Measurements from ENCODE around the gene ATP2C1. TPM values are rescaled to one million over a fixed set of nuclear protein-coding genes. Genes with fewer than 3 reads are reported as not detected.
"Not testable (repeated sequence)": the region's sequence is repeated elsewhere in the genome, so short reads cannot be mapped to it uniquely, and the experiment has no call there.

ATP2C1 gene
- total RNA-seq (2014; rRNA removed; shearing (Covaris generic)), result 68.9 and 112 TPM in 2 replicates

- peak; percentile 90 for DNase-seq (ENCODE audit: low spot score)
These were observed at the start of gene ATP2C1 for GRCh38 chr3:130893376-130894129. Gene ATP2C1 (plus strand): TSS chr3:130894084. CDS start chr3:130894770, 686 bp downstream.

GRCh38 chr3:130844462-130844861 lies 49.4 kb upstream of the ATP2C1 start:
- no peak for DNase-seq (ENCODE audit: low spot score)

- DNase-seq (ENCODE audit: low spot score), result no peak
These were observed 47.7 kb upstream of the ATP2C1 start for GRCh38 chr3:130846181-130846580.

DNA sequence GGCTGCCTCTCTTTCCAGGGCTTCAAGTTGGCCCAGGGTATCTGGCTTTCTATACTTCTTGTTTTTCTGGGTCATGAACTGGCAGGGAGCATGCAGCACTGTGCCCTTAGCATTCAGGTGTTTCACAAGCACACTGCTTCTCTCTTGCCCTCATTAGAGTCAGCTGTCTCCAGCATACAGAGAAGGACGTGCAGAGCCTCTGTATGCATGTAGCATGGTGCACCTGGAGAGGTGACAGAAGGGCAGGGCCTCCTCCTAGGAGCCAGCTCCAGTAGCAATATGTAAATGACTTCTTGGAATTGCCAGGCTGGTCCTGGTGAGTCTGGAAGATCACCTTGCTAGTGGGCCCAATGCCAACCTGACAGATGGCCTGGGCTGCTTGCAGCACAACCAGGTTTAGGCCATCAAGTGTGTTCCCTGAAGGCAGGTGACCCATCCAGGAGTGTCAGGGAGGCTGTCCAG lies 44.8 kb upstream of the ATP2C1 start:
- peak; percentile 13 for DNase-seq (ENCODE audit: low spot score)

GRCh38 chr3:130850044-130850797 lies 43.7 kb upstream of the ATP2C1 start:
- peak; percentile 92 for DNase-seq (ENCODE audit: low spot score)

- peak; percentile 23 for DNase-seq (ENCODE audit: low spot score)
These were observed 43.0 kb upstream of the ATP2C1 start for GRCh38 chr3:130850843-130851242.

DNA sequence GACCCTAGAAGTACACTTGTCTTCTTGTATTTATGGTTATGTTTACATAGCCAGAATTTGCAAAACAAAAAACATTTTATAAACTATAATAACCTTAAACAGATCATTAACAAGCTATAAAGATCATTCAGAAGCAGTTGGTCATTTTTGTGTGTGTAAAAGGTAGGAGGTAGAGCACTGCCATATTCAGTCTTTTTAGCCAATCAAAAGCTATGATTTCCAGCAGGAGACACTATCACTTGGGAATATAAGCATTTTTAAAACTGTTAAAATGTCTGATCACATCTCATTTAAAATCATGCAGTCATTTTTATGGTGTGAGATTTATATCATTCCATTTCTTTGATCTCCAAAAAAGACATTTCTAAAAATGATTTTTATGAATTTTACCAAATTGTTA lies 42.6 kb upstream of the ATP2C1 start:
- DNase-seq (ENCODE audit: low spot score), result no peak

DNA sequence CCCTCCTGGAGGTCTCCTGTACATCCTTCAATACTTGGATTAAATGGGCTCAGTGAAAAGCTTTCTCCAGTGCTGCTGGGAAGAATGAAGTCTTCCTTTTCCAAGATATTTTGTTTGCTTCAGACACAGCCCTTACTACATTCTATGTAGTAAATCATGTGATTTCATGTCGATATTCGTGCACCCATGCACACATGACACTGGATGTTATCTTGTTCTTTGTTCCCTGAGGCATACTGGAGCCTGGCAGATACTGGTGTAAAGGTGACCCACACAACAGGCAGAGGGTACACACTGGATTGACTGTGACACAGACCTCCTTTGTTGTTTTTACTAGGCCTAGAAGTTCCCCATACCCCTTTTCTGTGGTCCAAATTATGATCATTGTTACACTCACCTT lies 40.3 kb upstream of the ATP2C1 start:
- no peak for DNase-seq (ENCODE audit: low spot score)

- no peak for DNase-seq (ENCODE audit: low spot score)
These were observed 39.5 kb upstream of the ATP2C1 start for GRCh38 chr3:130854208-130854864.

GRCh38 chr3:130857336-130858026 lies 36.4 kb upstream of the ATP2C1 start:
- no peak for DNase-seq (ENCODE audit: low spot score)

DNA sequence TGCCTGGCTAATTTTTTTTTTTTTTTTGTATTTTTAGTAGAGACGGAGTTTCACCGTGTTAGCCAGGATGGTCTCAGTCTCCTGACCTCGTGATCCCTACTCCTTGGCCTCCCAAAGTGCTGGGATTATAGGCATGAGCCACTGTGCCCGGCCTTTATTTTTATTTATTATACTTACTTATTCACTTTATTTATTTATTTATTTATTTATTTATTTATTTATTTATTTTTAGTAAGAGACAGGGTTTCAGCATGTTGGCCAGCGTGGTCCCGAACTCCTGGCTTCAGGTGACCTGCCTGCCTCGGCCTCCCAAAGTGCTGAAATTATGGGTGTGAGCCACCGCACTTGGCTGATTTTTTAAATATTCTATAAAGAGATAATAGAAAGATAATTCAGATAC lies 31.8 kb upstream of the ATP2C1 start:
- DNase-seq (ENCODE audit: low spot score), result not testable (repeated sequence)

GRCh38 chr3:130865489-130865888 lies 28.4 kb upstream of the ATP2C1 start:
- no peak for DNase-seq (ENCODE audit: low spot score)

- no peak for DNase-seq (ENCODE audit: low spot score)
These were observed 27.6 kb upstream of the ATP2C1 start for GRCh38 chr3:130866327-130866726.

DNA sequence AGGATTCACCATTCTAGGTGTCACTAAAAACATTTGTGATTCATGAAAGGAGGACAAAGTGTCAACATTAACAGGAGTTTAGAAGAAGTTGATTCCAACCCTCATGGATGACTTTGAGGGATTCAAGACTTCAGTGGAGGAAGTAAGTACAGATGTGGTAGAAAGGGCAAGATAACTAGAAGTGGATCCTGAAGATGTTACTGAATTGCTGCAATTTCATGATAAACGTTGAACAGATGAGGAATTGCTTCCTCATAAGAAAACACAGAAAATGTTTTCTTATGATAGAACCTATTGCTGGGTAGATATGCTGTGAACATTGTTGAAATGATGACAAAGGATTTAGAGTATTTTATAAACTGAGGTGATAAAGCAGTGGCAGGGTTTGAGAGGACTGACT lies 23.5 kb upstream of the ATP2C1 start:
- DNase-seq (ENCODE audit: low spot score), result no peak

DNA sequence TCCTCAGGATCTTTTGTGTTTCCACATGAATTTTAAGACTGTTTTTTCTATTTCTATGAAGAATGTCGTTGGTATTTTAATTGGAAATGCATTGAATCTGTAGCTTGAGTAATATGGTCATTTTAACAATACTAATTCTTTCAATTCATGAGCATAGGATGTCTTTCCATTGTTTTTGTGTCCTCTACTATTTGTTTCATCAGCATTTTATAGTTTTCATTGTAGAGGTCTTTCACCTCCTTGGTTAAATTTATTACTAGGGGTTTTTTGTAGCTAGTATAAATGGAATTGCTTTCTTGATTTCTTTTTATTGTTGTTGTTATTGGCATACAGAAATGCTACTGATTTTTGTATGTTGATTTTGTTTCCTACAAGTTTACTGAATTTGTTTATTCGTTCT lies 17.3 kb upstream of the ATP2C1 start:
- no peak for DNase-seq (ENCODE audit: low spot score)

GRCh38 chr3:130878464-130878863 lies 15.4 kb upstream of the ATP2C1 start:
- no peak for DNase-seq (ENCODE audit: low spot score)

- DNase-seq (ENCODE audit: low spot score), result no peak
These were observed 4.4 kb upstream of the ATP2C1 start for GRCh38 chr3:130889416-130889946.

DNA sequence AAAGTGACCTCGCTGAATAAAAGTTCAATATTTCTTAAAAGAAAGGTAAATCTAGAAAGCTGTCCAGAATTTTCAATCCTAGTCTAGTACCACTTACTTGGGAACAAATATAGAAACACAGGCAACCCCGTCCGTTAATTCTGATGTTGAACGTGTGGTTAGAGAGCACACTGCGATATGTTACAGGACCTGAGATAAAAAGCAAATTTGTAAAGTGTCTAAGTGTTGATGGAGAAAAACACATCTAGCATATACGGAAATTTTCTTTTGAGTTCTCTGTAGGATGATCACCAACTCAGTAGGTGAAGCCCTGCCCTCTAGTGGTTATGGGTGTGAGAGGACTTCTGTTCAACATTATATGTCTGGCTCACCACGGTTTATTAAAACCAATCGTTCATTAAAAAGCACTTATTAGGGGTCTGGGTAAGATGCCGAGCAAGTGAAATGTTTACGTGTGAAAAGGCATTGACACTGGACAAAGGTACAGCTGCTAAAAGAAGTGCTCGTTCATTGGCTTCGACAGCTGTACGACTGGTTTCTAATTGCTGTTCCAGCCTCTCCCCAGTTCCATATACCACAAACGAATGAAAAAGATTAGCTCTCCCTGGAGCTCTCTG lies 1.0 kb upstream of the ATP2C1 start:
- peak; percentile 86 for DNase-seq (ENCODE audit: low spot score)

- peak; percentile 19 for DNase-seq (ENCODE audit: low spot score)
These were observed 474 bp downstream of the ATP2C1 start for GRCh38 chr3:130894130-130894985.

GRCh38 chr3:130894986-130895280 lies 1.0 kb downstream of the ATP2C1 start:
- peak; percentile 10 for DNase-seq (ENCODE audit: low spot score)

Data from A172 (cell line).